Adrenal gland (tissue), 12 donors: ENCODE measurements around the gene NT5C1B. TPM values are rescaled to one million over a fixed set of nuclear protein-coding genes. Genes with fewer than 3 reads are reported as not detected.

Experiments
- DNase-seq, 7 donors: peaks; one replicate each; pipeline ENCODE4 v3.0.0-alpha.2; 2019 to 2020
- H3K27ac ChIP-seq, 5 donors: fragments of 200-600 bp; sonication (generic) in 4 of 5; 1 replicate in 3 of 5; 2 replicates in 2 of 5; pipeline versions ENCODE4 v1.5.1 to v1.8.0; 2016 to 2020; ENCODE audit warnings: mild to moderate bottlenecking in 1 of 5
- H3K27me3 ChIP-seq: fragments of 200-600 bp; 2 replicates; pipeline ENCODE4 v1.8.0; 2021
- H3K36me3 ChIP-seq, 2 donors: fragments of 200-600 bp; replicated peaks in 1 of 2; 1 replicate in 1 of 2; 2 replicates in 1 of 2; pipeline versions ENCODE4 v1.5.1 to v1.8.0; 2018 to 2022
- H3K4me1 ChIP-seq, 2 donors: fragments of 200-600 bp; replicated peaks in 1 of 2; 1 replicate in 1 of 2; 2 replicates in 1 of 2; pipeline versions ENCODE4 v1.5.1 to v1.8.0; 2018 to 2021
- H3K4me3 ChIP-seq, 4 donors: fragments of 200-600 bp; sonication (generic) in 3 of 4; one replicate each; pipeline ENCODE4 v1.5.1; 2016 to 2018
- H3K9me3 ChIP-seq, 3 donors: fragments of 200-600 bp; sonication (generic) in 1 of 3; replicated peaks in 1 of 3; 1 replicate in 2 of 3; 2 replicates in 1 of 3; pipeline versions ENCODE4 v1.5.1 to v1.8.0; 2016 to 2021
- CTCF ChIP-seq, 6 experiments: fragments of 450-650 bp in 4 of 6; fragments of 200-600 bp in 2 of 6; sonication (generic) in 1 of 6; IDR thresholded peaks; 1 replicate in 5 of 6; 2 replicates in 1 of 6; pipeline versions ENCODE4 v1.5.1 to v1.8.0; 2016 to 2021; ENCODE audit warnings: antibody characterized with exemption in 6 of 6, mild to moderate bottlenecking in 2 of 6, moderate library complexity in 1 of 6
- POLR2A ChIP-seq, 2 donors: fragments of 450-650 bp; IDR thresholded peaks; one replicate each; pipeline ENCODE4 v1.6.1; 2017; ENCODE audit warnings: antibody characterized with exemption in 2 of 2, mild to moderate bottlenecking in 2 of 2, moderate library complexity in 1 of 2
- WGBS, 4 donors: extraction: QIAGEN DNeasy Blood & Tissue Kit in 2 of 4; methylation state at CpG; one replicate each; pipeline versions ENCODE4 v1.1.5 to v1.1.7; 2013 to 2017; 5-methylcytosine and 5-hydroxymethylcytosine counted together
- intact Hi-C, 2 donors: fragments of 100-400 bp; cut with DNase I; formaldehyde crosslinking; loops; one replicate each; pipeline versions ENCODE4 v1.14.1 to v1.15.0; 2022 to 2023
- polyA plus RNA-seq, 3 donors: library from polyadenylated mRNA; stranded (reverse); fragments of 200-250 nt in 2 of 3; fragments of 350-450 nt in 1 of 3; fragmentation: Illumina TruSeq in 1 of 3; extraction: RNeasy Lipid Tissue Mini Kit (QIAGEN cat#74804) in 1 of 3; gene quantifications; one replicate each; pipeline ENCODE4 v1.2.3, GENCODE V29; 2013 to 2014
- total RNA-seq, 9 donors: library from RNA; depleted of rRNA in 4 of 9; stranded (reverse); fragments of >200 nt in 4 of 9; fragments of 120-200 nt in 1 of 9; fragmentation: NEBNext Ultra II Directional in 1 of 9; extraction: Animal tissue kit (Norgen Biotek cat#: 25700) in 1 of 9; gene quantifications; one replicate each; pipeline versions ENCODE4 v1.1.0 to v1.2.4, GENCODE V29; 2013 to 2023
- donor health status: healthy with polysubstance abuse.
- donor health status: Bipolar disorder and iron deficiency.
- donor health status: DM: yes; HTN: yes; CAD: no.
- donor health status: DM: no; HTN: no; CAD: no.
- donor health status: DM: no; HTN: no; CAD: no.
- donor health status: DM: yes; HTN: yes; CAD: no.

NT5C1B gene
- total and polyA plus RNA-seq, 12 donors = not detected

GRCh38 chr2:18525852-18526251 lies 63.5 kb downstream of the NT5C1B start:
- Histone ChIP-seq H3K27ac (no peak overlapping the region), H3K27me3 (no peaks in the 10 kb centered on the region), H3K9me3 (no peaks in the 10 kb centered on the region), H3K4me3 (no peak overlapping the region), H3K4me1 (no peaks in the 10 kb centered on the region), H3K36me3 (no peaks in the 10 kb centered on the region)
- intact Hi-C loops = loop anchor here (10.0 kb wide), 2 partner anchors 219 to 839 kb away; no protein-coding TSS in a partner anchor
- no peak for DNase-seq
- TF ChIP-seq CTCF (IDR thresholded peaks at IDR 0.05) (no peak), POLR2A (IDR thresholded peaks at IDR 0.05) (no peak)
- WGBS, 4 donors = 85 to 95% (median 92%) methylated on average over 3 of the region's 3 CpGs

- H3K27me3 ChIP-seq = no peaks in the 10 kb centered on the region
- WGBS, 4 donors = 87 to 96% (median 90%) methylated on average over 2 of the region's 2 CpGs
- no peaks in the 10 kb centered on the region for H3K9me3 ChIP-seq
- no peaks in the 10 kb centered on the region for H3K36me3 ChIP-seq
- intact Hi-C loops = loop anchor here (10.0 kb wide), 2 partner anchors 220 to 840 kb away; no protein-coding TSS in a partner anchor
- H3K4me1 ChIP-seq = peaks cover 0 to 4% of the 10 kb centered on the region in 2 donors
- no peak overlapping the region for H3K27ac ChIP-seq
- no peak for DNase-seq
- no peak overlapping the region for H3K4me3 ChIP-seq
- TF ChIP-seq CTCF (IDR thresholded peaks at IDR 0.05) = no peak
- TF ChIP-seq POLR2A (IDR thresholded peaks at IDR 0.05) = no peak
Measured at GRCh38 chr2:18525236-18525635, 64.1 kb downstream of the NT5C1B start.

- TF ChIP-seq POLR2A (IDR thresholded peaks at IDR 0.05) = no peak
- no peak for TF ChIP-seq CTCF (IDR thresholded peaks at IDR 0.05)
- no peak overlapping the region for H3K27ac ChIP-seq
- no peak for DNase-seq
- intact Hi-C loops = loop anchor here (5.0 to 10.0 kb wide), 4 partner anchors 222 to 1340 kb away; no protein-coding TSS in a partner anchor
- H3K9me3 ChIP-seq = no peaks in the 10 kb centered on the region
- peaks cover 0 to 5% of the 10 kb centered on the region in 2 donors for H3K4me1 ChIP-seq
- H3K36me3 ChIP-seq = no peaks in the 10 kb centered on the region
- no peaks in the 10 kb centered on the region for H3K27me3 ChIP-seq
- 96 to 100% (median 97%) methylated on average over 2 of the region's 2 CpGs for whole genome bisulfite sequencing, 4 donors
- H3K4me3 ChIP-seq = no peak overlapping the region
Measured at GRCh38 chr2:18522484-18523146, 66.8 kb downstream of the NT5C1B start.

- intact Hi-C loops = loop anchor here (5.0 to 10.0 kb wide), 4 partner anchors 224 to 1342 kb away; no protein-coding TSS in a partner anchor
- Histone ChIP-seq H3K36me3 (no peaks in the 10 kb centered on the region), H3K4me3 (no peak overlapping the region), H3K27ac (no peak overlapping the region), H3K9me3 (no peaks in the 10 kb centered on the region), H3K27me3 (no peaks in the 10 kb centered on the region), H3K4me1 (peaks cover 0 to 5% of the 10 kb centered on the region in 2 donors)
- WGBS, 4 donors = 42 to 50% (median 50%) methylated on average over 12 to 16 of the region's 16 CpGs
- peak; percentile 72 to 93 (median 80) for DNase-seq
- TF ChIP-seq POLR2A (IDR thresholded peaks at IDR 0.05) (no peak), CTCF (IDR thresholded peaks at IDR 0.05) (peak; percentile 79 to 92 (median 86))
Measured at GRCh38 chr2:18520451-18521425, 68.6 kb downstream of the NT5C1B start.
